Liver (tissue), 3 donors: Measurements from ENCODE around the gene SGK1.

ENCODE experiments used
- CTCF ChIP-seq: fragments of 150-350 bp; IDR thresholded peaks from 2 replicates; pipeline ENCODE4 v1.5.1; 2017; ENCODE audit warnings: improper control_type of control experiment, low read depth, low read length; ENCODE audit not compliant: missing input control
- JUND ChIP-seq, 2 donors: IDR thresholded peaks; 2 replicates each; pipeline ENCODE4 v1.6.1; 2016; ENCODE audit warnings: antibody characterized with exemption in 2 of 2
- donor health status: healthy.
- donor health status: healthy.

- TF ChIP-seq JUND (IDR thresholded peaks at IDR 0.05) (no peak), CTCF (no peak)
These were observed 1.9 kb downstream of the SGK1 start for GRCh38 chr6:134315974-134316441.
